Mucosa of descending colon (tissue), 3 donors: ENCODE results near the gene CD151. TPM values are rescaled to one million over a fixed set of nuclear protein-coding genes. Genes with fewer than 3 reads are reported as not detected.

Source experiments
- ATAC-seq: fragments of 200-7000 bp; cut with Tn5 transposase; one replicate; pipeline ENCODE4 v1.9.1; 2020; ENCODE audit warnings: mild to moderate bottlenecking, moderate library complexity
- DNase-seq, 3 donors: peaks; one replicate each; pipeline ENCODE4 v3.0.0-alpha.2; 2020
- H3K36me3 ChIP-seq: fragments of 200-600 bp; one replicate; pipeline ENCODE4 v1.8.0; 2021; ENCODE audit warnings: low read depth, mild to moderate bottlenecking
- H3K4me1 ChIP-seq: fragments of 200-600 bp; one replicate; pipeline ENCODE4 v1.8.0; 2021; ENCODE audit warnings: low read depth, mild to moderate bottlenecking
- H3K4me3 ChIP-seq: fragments of 200-600 bp; one replicate; pipeline ENCODE4 v1.8.0; 2021; ENCODE audit warnings: mild to moderate bottlenecking
- H3K9me3 ChIP-seq: fragments of 200-600 bp; one replicate; pipeline ENCODE4 v1.8.0; 2021; ENCODE audit warnings: mild to moderate bottlenecking
- CTCF ChIP-seq: fragments of 200-600 bp; IDR thresholded peaks from one replicate; pipeline ENCODE4 v1.8.0; 2022; ENCODE audit warnings: antibody characterized with exemption, mild to moderate bottlenecking
- intact Hi-C, 2 donors: fragments of 100-400 bp; cut with DNase I in 1 of 2; cut with micrococcal nuclease in 1 of 2; formaldehyde crosslinking; loops; one replicate each; pipeline versions ENCODE4 v1.11.0 to v1.11.1; 2022; cut with DNase I, micrococcal nuclease
- total RNA-seq, 3 donors: library from RNA; stranded (reverse); fragmentation: NEBNext Ultra II Directional in 2 of 3; extraction: Animal tissue kit (Norgen Biotek cat#: 25700) in 2 of 3; gene quantifications; one replicate each; pipeline versions ENCODE4 v1.2.1 to v1.2.4, GENCODE V29; 2021 to 2023
- donor health status: DM: no; HTN: no; CAD: no; lungs with moderate emphysema.
- donor health status: DM: no; HTN: no; CAD: no.
- donor health status: DM: no; HTN: yes; CAD: no.

CD151 gene
- total RNA-seq, 3 donors from 2014 or later, result 364 to 415 (median 378) TPM

- intact Hi-C loops, result no loop called here
- Histone ChIP-seq H3K4me3 (no peak overlapping the region), H3K4me1 (peaks cover 14% of the 10 kb centered on the region), H3K36me3 (no peaks in the 10 kb centered on the region), H3K9me3 (no peaks in the 10 kb centered on the region)
- no peak for ATAC-seq
- no peak for TF ChIP-seq CTCF
- DNase-seq, result no peak
Measured at GRCh38 chr11:791658-792534, 40.9 kb upstream of the CD151 start.

DNA sequence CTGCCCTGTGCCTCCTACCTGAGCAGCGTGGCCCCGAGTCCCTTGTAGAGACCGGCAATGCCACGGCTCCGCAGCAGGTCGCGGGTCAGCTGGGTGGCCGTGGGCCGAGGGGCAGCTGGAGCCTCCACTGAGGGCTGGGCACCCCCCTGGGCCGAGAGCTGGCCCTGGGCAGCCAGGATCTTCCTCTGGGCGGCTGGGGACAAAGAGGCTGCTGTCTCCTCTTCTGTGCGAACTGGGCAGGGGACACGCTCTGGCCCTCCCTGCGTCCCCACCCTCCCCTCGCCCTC, 40.3 kb upstream of the CD151 start:
- Histone ChIP-seq H3K4me3 (no peak overlapping the region), H3K4me1 (peaks cover 20% of the 10 kb centered on the region), H3K9me3 (no peaks in the 10 kb centered on the region), H3K36me3 (no peaks in the 10 kb centered on the region)
- no peak for ATAC-seq
- TF ChIP-seq CTCF, result no peak
- intact Hi-C loops, result no loop called here
- no peak for DNase-seq

DNA sequence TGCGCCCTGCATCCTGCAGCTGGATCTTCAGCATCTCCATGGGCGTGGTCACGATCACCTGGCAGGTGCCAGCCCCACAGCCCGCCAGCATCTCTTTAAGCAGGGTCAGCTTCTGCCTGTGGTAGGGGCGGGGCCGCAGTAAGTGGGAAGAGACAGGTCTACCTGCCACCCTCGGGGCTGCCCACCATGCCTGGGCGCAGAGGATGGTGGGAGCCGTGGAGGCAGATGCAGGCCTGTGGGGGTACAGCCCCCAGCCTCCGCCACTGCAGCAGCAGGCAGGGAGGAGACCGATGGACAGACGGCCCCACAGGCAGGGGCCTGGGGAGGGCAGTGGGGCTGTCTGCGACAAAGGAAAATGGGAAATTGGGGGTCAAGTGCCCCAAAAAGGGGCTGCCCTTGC, 39.9 kb upstream of the CD151 start:
- intact Hi-C loops, result no loop called here
- no peak overlapping the region for H3K4me3 ChIP-seq
- H3K4me1 ChIP-seq, result peaks cover 22% of the 10 kb centered on the region
- DNase-seq (no peak), ATAC-seq (no peak)
- no peaks in the 10 kb centered on the region for H3K9me3 ChIP-seq
- no peaks in the 10 kb centered on the region for H3K36me3 ChIP-seq
- no peak for TF ChIP-seq CTCF

DNA sequence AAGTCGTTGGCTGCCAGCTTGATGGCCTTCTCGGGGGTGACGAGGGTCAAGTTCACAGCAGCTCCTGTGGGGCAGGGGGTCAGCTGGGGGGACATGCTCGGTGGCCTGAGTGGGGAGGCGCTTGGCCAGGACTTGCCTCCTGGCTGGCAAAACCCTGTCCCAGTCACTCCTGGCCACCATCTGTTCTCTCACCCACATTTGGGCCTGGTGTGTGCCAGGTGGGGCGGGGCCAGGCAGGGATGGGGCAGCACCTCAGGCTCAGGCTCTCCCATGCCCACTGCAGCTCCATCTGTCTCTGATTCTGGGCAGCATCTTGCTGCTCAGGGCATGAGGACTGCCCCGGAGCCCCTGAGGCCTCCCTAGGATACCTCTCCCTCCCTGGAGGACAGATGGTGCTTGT, 39.2 kb upstream of the CD151 start:
- no peaks in the 10 kb centered on the region for H3K36me3 ChIP-seq
- H3K4me3 ChIP-seq, result no peak overlapping the region
- no peak for TF ChIP-seq CTCF
- intact Hi-C loops, result no loop called here
- DNase-seq (no peak), ATAC-seq (no peak)
- peaks cover 26% of the 10 kb centered on the region for H3K4me1 ChIP-seq
- no peaks in the 10 kb centered on the region for H3K9me3 ChIP-seq

DNA sequence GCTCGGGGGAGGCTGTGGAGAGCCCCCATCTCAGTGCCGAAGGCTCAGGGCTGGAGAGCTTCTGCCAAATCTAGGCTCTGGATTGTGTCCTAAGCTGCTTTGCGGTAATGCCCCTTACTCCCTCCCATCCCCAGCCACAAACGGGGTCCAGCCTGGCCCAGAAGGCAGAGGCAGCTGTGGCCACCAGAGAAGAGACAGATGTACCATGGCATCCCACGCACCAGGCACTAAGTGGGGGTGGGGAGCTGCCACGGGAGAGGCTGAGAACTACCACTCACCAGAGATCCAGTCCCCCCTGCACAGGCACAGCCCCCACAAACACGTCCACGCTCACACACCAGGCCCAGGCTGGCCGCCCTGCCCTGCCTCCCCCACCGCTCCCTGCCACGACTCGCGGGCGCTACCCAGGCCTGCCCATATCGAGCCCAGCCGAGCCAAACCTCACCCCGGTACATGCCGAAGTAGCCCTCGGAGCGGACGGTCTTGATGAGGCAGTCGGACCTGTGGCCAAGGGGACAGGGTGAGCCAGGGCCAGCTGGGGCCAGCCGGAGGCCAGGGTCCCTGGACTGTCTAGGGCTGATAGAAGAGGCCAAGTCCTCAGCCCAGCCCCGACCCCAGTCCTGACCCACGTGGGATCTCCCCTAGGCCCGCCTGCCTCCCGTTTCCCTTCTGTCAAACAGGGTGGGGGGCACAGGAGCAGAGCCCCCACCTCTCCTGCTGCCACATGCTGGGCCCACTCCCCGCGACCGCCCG, 38.6 kb upstream of the CD151 start:
- Histone ChIP-seq H3K4me1 (peaks cover 27% of the 10 kb centered on the region), H3K9me3 (no peaks in the 10 kb centered on the region), H3K4me3 (no peak overlapping the region), H3K36me3 (no peaks in the 10 kb centered on the region)
- intact Hi-C loops, result no loop called here
- no peak for TF ChIP-seq CTCF
- no peak for DNase-seq
- ATAC-seq, result no peak
